RPMI7951 (cell line): ENCODE results near the gene CFAP46. TPM values are rescaled to one million over a fixed set of nuclear protein-coding genes. Genes with fewer than 3 reads are reported as not detected.
"Not testable (repeated sequence)": the region's sequence is repeated elsewhere in the genome, so short reads cannot be mapped to it uniquely, and the experiment has no call there.

Experiments
- DNase-seq: peaks from one replicate; pipeline ENCODE4 v3.0.0-alpha.2; 2012; ENCODE audit warnings: low read depth
- total RNA-seq: library from RNA; depleted of rRNA; stranded (reverse); fragments of >200 nt; shearing (Covaris generic); gene quantifications from 2 replicates; pipeline ENCODE4 v1.2.3, GENCODE V29; 2014

CFAP46 gene
- total RNA-seq, 1 experiment from 2014 or later = not detected

DNA sequence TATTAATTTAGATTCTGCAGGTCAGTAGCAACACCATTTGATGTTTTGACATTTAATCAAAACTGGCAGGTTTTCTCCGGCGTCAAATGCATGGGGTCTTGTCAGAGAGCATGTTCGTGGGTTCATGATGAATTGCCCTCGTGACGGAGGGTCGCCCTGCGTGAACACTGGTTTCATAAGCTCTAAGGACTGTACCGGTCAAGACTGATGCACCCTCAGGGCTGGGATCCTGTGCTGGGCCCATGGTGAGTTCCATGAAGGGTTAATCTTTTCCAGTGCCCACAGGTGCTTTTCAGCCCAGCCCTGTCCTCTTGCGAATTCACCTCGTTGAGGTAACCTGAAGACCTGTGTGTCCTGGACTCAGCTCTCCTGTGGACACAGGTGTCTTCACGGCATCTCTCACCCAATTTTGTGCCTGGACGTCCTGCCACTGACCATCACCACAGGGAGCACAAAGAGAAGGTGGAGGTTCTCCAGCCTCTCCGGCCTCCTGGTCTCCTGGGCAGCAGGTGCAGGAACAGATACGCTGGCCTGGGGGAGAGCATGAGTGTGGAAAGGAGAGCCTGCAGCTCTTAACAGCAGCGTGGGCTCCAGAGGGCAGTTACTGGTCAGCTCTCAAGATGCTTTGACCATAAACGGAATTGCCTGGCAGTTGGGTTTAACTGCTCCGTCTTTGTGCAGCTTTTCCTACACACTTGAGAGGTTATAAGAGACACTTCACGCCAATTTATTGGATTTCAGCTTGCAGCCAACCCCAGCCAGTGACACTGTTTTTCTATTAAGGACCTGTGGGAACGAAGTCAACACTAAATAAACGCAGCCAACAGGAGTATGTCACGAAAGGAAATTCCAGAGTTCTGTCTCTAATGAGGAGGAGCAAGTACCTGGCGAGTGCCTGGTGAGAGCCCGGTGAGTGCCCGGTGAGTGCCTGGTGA lies 37.4 kb upstream of the CFAP46 start:
- no peak for DNase-seq

- DNase-seq = no peak
Observed at GRCh38 chr10:132978542-132978941, 36.2 kb upstream of the CFAP46 start.

GRCh38 chr10:132977807-132978206 lies 35.4 kb upstream of the CFAP46 start:
- DNase-seq = no peak

DNA sequence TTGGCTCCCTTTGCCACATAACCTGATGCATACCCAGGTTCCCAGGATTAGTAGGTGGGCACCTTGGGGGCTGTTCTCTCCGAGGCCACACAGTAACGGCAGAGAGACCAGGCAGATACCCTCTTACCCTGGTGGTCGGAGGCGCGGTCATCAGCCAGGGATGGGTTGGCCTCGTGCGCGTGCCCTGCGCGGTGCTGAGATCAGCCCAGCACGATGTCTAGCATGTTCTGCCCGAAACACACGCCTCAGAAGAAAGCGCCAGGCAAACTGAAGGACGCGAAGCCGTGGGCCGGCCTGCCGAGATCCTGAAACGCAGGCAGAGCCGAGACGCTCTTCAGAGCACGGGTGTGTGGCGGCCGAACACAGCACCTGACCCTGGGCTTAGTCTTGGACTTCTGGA lies 34.7 kb upstream of the CFAP46 start:
- no peak for DNase-seq

GRCh38 chr10:132975831-132976682 lies 33.7 kb upstream of the CFAP46 start:
- DNase-seq = no peak

DNA sequence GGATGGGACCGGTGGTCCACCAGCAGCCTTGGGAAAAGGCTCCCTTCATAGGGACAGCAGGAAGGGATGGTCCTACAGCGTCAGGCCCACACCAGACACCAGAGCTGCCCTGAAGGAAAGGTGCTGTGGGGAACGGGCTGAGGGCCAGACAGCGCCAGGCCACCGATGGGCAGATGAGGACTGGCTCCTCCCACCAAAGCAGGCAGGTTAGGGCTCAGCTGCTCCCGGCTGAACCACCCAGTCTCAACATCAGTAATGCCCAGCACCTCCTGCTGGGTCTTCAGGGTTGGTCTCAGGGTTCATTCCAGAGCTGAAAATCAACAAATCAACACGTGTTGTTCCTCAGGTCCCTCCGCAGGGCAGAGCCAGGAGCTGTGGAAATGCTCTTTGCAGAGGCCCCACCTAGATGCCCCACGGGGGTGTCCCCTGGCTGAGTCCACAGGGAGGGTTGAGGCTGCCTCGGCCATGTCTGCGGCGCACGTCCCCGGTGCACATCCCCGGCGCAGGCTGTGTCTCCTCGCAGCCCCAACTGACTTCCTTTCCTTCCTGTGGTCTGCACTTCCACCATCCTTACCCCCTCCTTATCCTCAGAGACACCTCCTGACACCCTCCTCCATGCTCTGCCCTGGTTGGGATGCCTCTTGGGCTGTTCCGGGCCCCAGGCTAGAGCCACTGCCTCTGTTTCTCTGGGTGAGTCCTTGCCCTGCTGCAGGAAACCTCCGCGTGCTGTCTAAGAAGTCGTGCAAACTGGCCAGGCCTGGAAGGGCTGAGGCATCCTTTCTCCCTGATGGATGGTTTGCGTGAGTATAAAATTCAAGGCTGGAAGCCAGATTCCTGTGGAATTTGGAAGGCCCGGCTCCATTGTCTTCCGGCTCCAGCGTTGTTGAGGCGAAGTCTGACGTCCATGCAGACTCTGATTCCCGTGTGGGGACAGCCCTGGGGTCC lies 32.8 kb upstream of the CFAP46 start:
- DNase-seq = peak; percentile 24

- no peak for DNase-seq
Observed at GRCh38 chr10:132974249-132974796, 32.0 kb upstream of the CFAP46 start.

DNA sequence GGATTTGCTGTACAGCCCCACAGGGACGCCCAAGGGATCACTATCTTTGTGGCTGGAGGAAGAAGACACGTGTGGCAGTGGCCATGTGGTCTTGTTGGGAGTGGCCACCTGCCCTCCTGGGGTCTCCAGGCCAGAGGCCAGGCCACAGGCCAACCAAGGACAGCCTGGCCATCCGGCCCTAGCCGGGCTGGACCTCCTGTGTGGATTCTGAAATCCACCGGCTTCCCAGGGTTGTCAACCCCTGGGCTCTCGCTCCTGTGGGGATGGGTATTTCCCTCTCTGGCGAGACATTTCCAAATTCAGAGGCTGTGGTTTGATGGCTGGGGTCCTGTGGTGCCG lies 31.5 kb upstream of the CFAP46 start:
- no peak for DNase-seq

DNA sequence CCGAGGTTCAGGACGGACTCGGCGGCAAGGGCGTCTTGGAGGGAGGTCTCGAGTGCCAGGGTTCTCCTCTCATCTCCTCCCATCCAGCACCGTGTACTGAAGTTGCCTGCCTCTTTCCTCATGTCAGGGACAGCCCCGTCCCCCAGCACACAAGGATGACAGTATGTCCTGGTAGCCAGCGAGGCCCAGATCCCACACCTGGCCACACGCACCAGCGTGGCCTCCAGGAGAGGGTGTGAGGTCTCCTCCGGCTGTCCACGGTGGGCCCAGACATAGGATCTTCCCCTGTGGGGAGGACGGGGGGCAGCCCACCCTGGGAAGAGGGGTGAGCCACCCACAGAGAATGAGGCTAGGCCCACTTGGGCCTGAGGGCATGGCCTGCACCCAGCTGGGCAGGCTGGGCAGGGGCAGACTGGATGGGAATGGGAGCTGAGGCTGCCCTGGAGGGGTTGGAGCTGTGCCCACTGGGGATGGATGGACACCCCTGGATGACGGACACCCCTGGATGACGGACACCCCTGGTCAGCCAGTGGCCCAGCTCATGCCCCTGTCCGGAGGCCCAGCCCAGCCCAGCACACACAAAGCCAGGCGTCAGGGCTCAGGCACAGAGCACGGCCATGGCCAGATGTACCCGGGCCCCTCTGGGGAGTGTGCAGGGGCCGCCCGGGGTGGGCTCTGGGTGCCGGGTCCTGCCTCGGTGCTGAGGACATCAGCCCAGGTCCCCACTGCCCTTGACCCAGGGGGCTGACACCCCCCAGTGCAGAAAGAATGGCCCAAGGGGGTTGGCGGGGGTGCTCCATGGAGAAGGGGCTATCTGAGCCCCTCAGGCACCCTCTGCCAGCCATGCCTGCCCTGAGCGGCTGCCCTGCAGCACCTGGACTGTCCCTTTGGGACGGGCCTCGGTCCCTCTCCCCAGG lies 30.9 kb upstream of the CFAP46 start:
- no peak for DNase-seq

GRCh38 chr10:132972149-132972985 lies 30.0 kb upstream of the CFAP46 start:
- no peak for DNase-seq

GRCh38 chr10:132971448-132972148 lies 29.2 kb upstream of the CFAP46 start:
- DNase-seq = no peak

GRCh38 chr10:132970641-132971438 lies 28.5 kb upstream of the CFAP46 start:
- DNase-seq = no peak

DNA sequence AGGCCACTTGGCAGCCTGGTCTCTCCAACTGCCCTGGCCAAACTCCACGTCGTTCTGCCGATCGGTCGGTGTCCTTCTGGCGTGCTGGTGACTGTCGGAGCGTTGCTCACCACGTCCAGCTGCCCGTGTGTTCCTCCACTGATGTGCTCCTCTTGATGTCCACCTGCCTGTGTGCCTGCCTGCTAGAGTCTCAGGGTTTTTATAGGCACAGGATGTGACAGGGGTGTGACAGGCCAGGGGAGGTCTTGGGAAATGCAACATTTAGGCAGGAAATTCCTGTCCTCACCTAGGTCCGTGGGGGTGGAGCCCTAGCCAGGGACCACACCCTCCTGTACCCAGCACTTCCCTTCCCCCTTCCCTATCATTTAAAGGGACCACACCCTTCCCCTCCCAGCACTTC lies 25.2 kb upstream of the CFAP46 start:
- DNase-seq = no peak

DNA sequence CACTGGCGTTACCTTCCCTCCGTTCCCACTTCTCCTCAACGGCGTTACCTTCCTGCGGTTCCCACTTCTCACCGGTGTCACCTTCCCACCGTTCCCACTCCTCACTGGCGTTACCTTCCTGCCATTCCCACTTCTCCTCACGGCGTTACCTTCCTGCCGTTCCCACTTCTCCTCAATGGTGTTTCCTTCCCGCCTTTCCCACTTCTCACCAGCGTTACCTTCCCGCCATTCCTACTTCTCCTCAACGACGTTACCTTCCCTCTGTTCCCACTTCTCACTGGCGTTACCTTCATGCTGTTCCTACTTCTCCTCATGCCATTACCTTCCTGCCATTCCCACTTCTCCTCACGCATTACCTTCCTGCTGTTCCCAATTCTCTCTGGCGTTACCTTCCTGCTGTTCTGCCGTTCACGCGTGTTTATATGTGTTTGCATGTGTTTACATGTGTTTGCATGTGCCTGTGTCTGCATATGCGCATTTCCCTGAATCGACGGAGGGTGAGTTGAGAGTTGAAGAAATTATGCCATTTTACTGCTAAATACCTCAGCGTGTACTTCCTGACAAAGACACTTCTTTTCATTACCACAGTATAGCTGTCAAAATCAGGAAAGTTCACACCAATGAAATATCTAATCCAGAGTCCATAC lies 23.2 kb upstream of the CFAP46 start:
- DNase-seq = no peak

- not testable (repeated sequence) for DNase-seq
Observed at GRCh38 chr10:132964707-132965410, 22.5 kb upstream of the CFAP46 start.

- no peak for DNase-seq
Observed at GRCh38 chr10:132964231-132964630, 21.9 kb upstream of the CFAP46 start.
